Measurements from ENCODE around the gene DPP6.

DNA sequence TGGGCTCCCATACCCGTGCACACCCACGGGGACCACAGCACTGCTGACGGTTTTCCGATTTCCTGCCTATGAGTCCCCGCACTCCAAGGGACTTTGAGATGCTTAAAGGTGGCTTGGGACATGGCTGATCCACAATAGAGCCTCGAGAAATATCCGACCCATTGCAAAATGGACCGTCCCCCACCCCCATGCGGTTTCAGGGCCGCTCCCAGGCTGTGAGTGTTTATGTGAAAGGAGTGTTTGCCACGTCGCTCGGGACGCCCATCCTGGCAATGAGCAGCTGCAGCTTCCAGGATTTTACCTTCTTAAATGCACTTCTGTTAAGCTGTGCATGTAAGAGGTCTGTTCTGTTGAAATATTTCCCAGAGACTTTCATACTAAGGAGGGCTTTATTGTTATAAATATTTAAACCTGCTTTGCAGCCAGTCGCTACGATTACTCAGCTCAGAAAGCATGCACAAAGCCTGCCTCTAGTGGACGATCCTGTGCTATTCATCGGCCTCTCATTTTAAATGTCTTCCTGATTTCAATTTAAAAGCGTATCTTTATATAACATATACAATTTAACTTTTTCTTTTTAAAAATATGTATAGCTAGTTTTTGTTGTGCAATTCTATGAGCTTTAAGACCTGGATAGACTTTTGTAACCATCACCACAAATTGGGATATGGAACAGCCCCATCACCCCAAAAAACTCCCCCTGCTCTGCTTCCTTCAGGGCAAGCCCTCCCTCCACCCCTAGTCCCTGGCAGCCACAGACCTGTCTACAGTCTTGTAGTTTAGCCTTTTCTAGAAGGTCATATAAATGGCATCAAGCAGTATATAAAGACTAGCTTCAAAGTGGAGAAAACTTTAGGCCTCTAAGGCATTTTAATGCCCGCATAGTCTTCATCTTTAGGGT lies 532.4 kb downstream of the DPP6 start:
- TF ChIP-seq, protein P1, sequence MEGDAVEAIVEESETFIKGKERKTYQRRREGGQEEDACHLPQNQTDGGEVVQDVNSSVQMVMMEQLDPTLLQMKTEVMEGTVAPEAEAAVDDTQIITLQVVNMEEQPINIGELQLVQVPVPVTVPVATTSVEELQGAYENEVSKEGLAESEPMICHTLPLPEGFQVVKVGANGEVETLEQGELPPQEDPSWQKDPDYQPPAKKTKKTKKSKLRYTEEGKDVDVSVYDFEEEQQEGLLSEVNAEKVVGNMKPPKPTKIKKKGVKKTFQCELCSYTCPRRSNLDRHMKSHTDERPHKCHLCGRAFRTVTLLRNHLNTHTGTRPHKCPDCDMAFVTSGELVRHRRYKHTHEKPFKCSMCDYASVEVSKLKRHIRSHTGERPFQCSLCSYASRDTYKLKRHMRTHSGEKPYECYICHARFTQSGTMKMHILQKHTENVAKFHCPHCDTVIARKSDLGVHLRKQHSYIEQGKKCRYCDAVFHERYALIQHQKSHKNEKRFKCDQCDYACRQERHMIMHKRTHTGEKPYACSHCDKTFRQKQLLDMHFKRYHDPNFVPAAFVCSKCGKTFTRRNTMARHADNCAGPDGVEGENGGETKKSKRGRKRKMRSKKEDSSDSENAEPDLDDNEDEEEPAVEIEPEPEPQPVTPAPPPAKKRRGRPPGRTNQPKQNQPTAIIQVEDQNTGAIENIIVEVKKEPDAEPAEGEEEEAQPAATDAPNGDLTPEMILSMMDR (conservative IDR thresholded peaks at IDR 0.05): peak; percentile 72
- TF ChIP-seq EZH2 (IDR thresholded peaks at IDR 0.05; ENCODE audit: low read depth): no peak
